Esophagus muscularis mucosa (tissue), 4 donors: Measurements from ENCODE around the gene OTUD7B. TPM values are rescaled to one million over a fixed set of nuclear protein-coding genes. Genes with fewer than 3 reads are reported as not detected.

Experiments
- DNase-seq: peaks from one replicate; pipeline ENCODE4 v3.0.0-alpha.2; 2017; ENCODE audit errors: extremely low spot score
- H3K27ac ChIP-seq, 4 donors: fragments of 200-600 bp; sonication (generic); replicated peaks in 1 of 4; 1 replicate in 3 of 4; 2 replicates in 1 of 4; pipeline ENCODE4 v1.5.1; 2016 to 2019; ENCODE audit warnings: mild to moderate bottlenecking in 1 of 4
- H3K27me3 ChIP-seq, 4 donors: fragments of 200-600 bp; sonication (generic); one replicate each; pipeline versions ENCODE4 v1.5.1 to v1.6.0; 2016 to 2019
- H3K36me3 ChIP-seq, 4 donors: fragments of 200-600 bp; sonication (generic); one replicate each; pipeline ENCODE4 v1.5.1; 2016 to 2019
- H3K4me1 ChIP-seq, 4 donors: fragments of 200-600 bp; sonication (generic); one replicate each; pipeline ENCODE4 v1.5.1; 2016 to 2019
- H3K4me3 ChIP-seq, 4 donors: fragments of 200-600 bp; sonication (generic); 1 replicate in 2 of 4; 2 replicates in 2 of 4; pipeline ENCODE4 v1.5.1; 2016 to 2019; ENCODE audit warnings: mild to moderate bottlenecking in 4 of 4, moderate library complexity in 1 of 4
- H3K9me3 ChIP-seq, 4 donors: fragments of 200-600 bp; sonication (generic); 1 replicate in 3 of 4; 2 replicates in 1 of 4; pipeline ENCODE4 v1.5.1; 2016 to 2019
- CTCF ChIP-seq, 3 experiments: fragments of 200-600 bp in 2 of 3; fragments of 450-650 bp in 1 of 3; sonication (generic) in 2 of 3; IDR thresholded peaks; one replicate each; pipeline ENCODE4 v1.5.1; 2017 to 2019; ENCODE audit warnings: antibody characterized with exemption in 3 of 3, mild to moderate bottlenecking in 2 of 3, moderate library complexity in 1 of 3
- EP300 ChIP-seq: sonication (generic); formaldehyde crosslinking; IDR thresholded peaks from one replicate; pipeline ENCODE4 v1.6.1; 2017; ENCODE audit warnings: antibody characterized with exemption
- POLR2A ChIP-seq: fragments of 450-650 bp; IDR thresholded peaks from one replicate; pipeline ENCODE4 v1.6.1; 2017; ENCODE audit warnings: antibody characterized with exemption, moderate library complexity, mild to moderate bottlenecking, low read depth
- POLR2AphosphoS5 ChIP-seq, 2 donors: sonication (generic); formaldehyde crosslinking; IDR thresholded peaks; one replicate each; pipeline ENCODE4 v1.6.1; 2017; ENCODE audit warnings: antibody characterized with exemption in 2 of 2
- WGBS: methylation state at CpG from one replicate; pipeline ENCODE4 v1.1.5; 2018; 5-methylcytosine and 5-hydroxymethylcytosine counted together
- intact Hi-C: fragments of 100-400 bp; cut with DNase I; formaldehyde crosslinking; loops from one replicate; pipeline ENCODE4 v1.15.1; 2023
- total RNA-seq, 4 donors: library from RNA; depleted of rRNA; stranded (reverse); fragments of >200 nt; gene quantifications; one replicate each; pipeline versions ENCODE4 v1.1.0 to v1.2.1, GENCODE V29; 2016

Gene OTUD7B
- total RNA-seq, 4 donors from 2014 or later, result 23.7 to 41.1 (median 30.4) TPM

GRCh38 chr1:150022357-150022756 lies 11.8 kb upstream of the OTUD7B start:
- H3K36me3 ChIP-seq, result no peaks in the 10 kb centered on the region
- H3K4me1 ChIP-seq, result peaks cover 0 to 5% (median 0%) of the 10 kb centered on the region in 4 donors
- WGBS, result 83% methylated on average over 6 of the region's 6 CpGs
- no peaks in the 10 kb centered on the region for H3K9me3 ChIP-seq
- no peak overlapping the region for H3K4me3 ChIP-seq
- no peak for DNase-seq
- no peak overlapping the region for H3K27ac ChIP-seq
- H3K27me3 ChIP-seq, result no peaks in the 10 kb centered on the region
- intact Hi-C loops, result no loop called here
- TF ChIP-seq POLR2AphosphoS5 (IDR thresholded peaks at IDR 0.05) (no peak), POLR2A (no peak), EP300 (no peak), CTCF (IDR thresholded peaks at IDR 0.05) (no peak)

DNA sequence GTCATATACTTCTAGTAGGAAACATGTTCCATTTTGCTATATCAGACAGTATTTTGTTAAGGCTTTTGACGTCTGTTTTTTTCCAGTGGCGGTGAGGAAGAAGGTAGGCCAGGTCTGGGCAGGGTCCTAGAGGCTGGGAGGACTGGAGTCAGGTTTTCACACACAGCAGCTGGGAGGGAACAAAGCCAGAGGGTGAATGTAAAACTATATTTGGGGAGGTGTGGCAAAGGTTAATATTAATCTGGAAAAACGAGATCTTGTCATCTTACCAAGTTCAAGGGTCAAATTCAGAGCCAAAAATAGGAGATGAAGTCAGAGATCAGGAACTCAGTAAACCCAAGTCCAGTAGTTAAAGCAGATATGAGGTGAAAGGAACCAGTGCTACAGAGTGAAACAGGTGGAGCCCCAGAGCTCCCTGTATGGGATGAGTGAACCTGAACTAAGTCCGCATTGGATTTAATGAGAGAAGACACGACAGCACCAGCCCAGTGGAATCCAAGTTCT lies 10.7 kb upstream of the OTUD7B start:
- H3K27ac ChIP-seq, result no peak overlapping the region
- 71% methylated on average over 5 of the region's 5 CpGs for WGBS
- no peaks in the 10 kb centered on the region for H3K36me3 ChIP-seq
- H3K4me3 ChIP-seq, result no peak overlapping the region
- intact Hi-C loops, result no loop called here
- no peak for DNase-seq
- no peaks in the 10 kb centered on the region for H3K27me3 ChIP-seq
- peaks cover 0 to 5% (median 0%) of the 10 kb centered on the region in 4 donors for H3K4me1 ChIP-seq
- H3K9me3 ChIP-seq, result no peaks in the 10 kb centered on the region
- TF ChIP-seq CTCF (IDR thresholded peaks at IDR 0.05), result no peak
- TF ChIP-seq POLR2AphosphoS5 (IDR thresholded peaks at IDR 0.05), result no peak
- no peak for TF ChIP-seq EP300
- no peak for TF ChIP-seq POLR2A

GRCh38 chr1:150020711-150021110 lies 10.2 kb upstream of the OTUD7B start:
- peaks cover 0 to 5% (median 0%) of the 10 kb centered on the region in 4 donors for H3K4me1 ChIP-seq
- H3K27me3 ChIP-seq, result no peaks in the 10 kb centered on the region
- no peak overlapping the region for H3K27ac ChIP-seq
- H3K4me3 ChIP-seq, result no peak overlapping the region
- H3K9me3 ChIP-seq, result no peaks in the 10 kb centered on the region
- TF ChIP-seq EP300, result no peak
- no peak for TF ChIP-seq CTCF (IDR thresholded peaks at IDR 0.05)
- no peak for TF ChIP-seq POLR2AphosphoS5 (IDR thresholded peaks at IDR 0.05)
- TF ChIP-seq POLR2A, result no peak
- WGBS, result 95% methylated on average over 2 of the region's 2 CpGs
- no peak for DNase-seq
- intact Hi-C loops, result no loop called here
- H3K36me3 ChIP-seq, result no peaks in the 10 kb centered on the region

- H3K4me3 ChIP-seq, result no peak overlapping the region
- peaks cover 0 to 5% (median 0%) of the 10 kb centered on the region in 4 donors for H3K4me1 ChIP-seq
- no peaks in the 10 kb centered on the region for H3K9me3 ChIP-seq
- WGBS, result 90% methylated on average over 4 of the region's 4 CpGs
- no peak for DNase-seq
- intact Hi-C loops, result no loop called here
- H3K27me3 ChIP-seq, result no peaks in the 10 kb centered on the region
- H3K27ac ChIP-seq, result no peak overlapping the region
- H3K36me3 ChIP-seq, result no peaks in the 10 kb centered on the region
- TF ChIP-seq CTCF (IDR thresholded peaks at IDR 0.05), result no peak
- no peak for TF ChIP-seq POLR2A
- no peak for TF ChIP-seq EP300
- no peak for TF ChIP-seq POLR2AphosphoS5 (IDR thresholded peaks at IDR 0.05)
Measured at GRCh38 chr1:150018165-150018564, 7.6 kb upstream of the OTUD7B start.

DNA sequence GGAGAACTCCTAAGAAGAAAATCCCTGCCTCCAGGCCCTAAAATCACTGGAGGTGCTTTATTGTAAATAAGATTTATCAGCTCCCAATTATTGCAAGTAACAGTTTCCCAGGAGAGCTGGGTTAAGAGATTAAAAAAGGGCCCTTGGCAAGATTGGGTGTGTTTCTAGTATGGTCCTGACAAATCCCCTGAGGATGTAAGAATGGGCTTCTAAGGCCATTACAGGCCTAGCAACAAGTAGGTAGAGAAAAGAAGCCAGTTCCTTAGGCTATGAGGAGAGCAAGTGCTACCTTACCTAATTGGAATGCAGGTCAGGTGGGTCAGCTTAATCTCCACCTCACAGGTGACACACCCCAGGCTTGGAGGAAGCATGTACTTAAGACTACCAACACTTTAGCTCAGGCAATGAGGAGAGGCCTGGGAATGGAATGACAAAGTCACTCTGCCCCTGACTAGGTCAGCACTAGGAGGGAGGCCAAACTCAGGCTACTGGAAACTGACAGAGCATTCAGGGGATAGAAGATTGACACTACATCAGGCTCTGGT lies 6.8 kb upstream of the OTUD7B start:
- intact Hi-C loops, result no loop called here
- Histone ChIP-seq H3K36me3 (no peaks in the 10 kb centered on the region), H3K27me3 (no peaks in the 10 kb centered on the region), H3K4me1 (peaks cover 0 to 5% (median 0%) of the 10 kb centered on the region in 4 donors), H3K27ac (no peak overlapping the region), H3K9me3 (no peaks in the 10 kb centered on the region), H3K4me3 (no peak overlapping the region)
- no peak for TF ChIP-seq POLR2AphosphoS5 (IDR thresholded peaks at IDR 0.05)
- no peak for TF ChIP-seq CTCF (IDR thresholded peaks at IDR 0.05)
- TF ChIP-seq EP300, result no peak
- TF ChIP-seq POLR2A, result no peak
- DNase-seq, result no peak
